A172 (cell line): Measurements from ENCODE around the gene HOXC10. TPM values are rescaled to one million over a fixed set of nuclear protein-coding genes. Genes with fewer than 3 reads are reported as not detected.
A peak's percentile ranks its signal among the peaks of the same experiment; 100 is the strongest.

Experiments used
- DNase-seq: peaks from one replicate; pipeline ENCODE4 v3.0.0-alpha.2; 2015; ENCODE audit warnings: low spot score
- total RNA-seq: library from RNA; depleted of rRNA; stranded (reverse); fragments of >200 nt; shearing (Covaris generic); gene quantifications from 2 replicates; pipeline ENCODE4 v1.2.3, GENCODE V29; 2014

The HOXC10 gene
- total RNA-seq, 1 experiment from 2014 or later: 4.4 TPM

DNA sequence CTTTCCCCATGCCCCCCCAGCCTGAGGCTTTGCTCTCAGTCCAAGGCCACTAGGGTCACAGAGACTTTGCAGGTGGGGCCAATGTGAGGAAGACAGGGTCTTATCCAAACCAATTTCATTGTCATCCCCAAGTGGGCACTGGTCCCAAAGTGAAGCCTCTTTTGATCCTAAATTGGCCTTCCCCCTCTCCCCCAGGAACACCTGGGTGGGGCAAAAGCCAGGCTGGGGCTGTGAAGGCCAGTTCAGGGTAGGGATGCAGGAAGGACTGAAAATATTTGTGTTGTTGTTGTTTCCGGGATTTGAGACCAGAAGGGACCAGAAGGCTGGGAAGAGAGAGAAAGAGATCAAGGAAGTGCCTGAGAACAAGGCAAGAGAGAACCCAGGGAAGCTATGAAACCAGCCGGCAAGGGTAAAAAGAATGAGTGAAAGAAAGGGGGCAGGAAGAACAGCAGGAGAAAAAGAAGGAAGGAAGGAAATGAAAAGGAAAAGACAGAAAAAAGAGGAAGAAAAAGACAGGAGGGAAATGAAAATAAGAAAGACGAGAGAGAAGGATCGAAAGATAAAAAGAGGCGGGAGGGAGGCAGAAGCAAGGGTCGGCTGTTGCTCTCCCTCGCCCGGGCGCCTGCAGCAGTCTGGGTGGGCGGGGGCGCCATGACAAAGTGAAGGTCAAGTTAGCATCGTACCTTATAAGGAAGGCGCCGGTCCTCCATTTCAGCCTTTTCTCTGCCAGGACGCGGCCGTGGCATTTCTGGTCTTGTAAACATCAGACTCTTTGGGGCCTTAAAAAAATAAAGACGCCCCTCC lies 19.5 kb upstream of the HOXC10 start:
- peak; percentile 40 for DNase-seq

DNA sequence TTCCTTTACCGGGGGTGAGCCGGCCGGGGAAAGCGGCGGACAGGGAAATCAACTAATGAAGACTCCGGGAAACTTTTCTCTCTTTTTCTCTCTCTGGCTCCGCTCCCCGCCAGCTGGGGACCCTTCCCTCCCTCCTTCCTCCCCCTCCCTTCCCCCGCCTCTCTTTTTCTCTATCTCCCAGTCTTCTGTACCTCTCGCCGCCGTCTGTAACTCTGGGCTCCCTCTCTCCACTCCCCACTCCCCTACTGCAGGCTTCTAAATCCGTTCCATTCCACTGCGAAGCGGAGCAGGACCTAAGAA lies 18.9 kb upstream of the HOXC10 start:
- DNase-seq: peak; percentile 26

DNA sequence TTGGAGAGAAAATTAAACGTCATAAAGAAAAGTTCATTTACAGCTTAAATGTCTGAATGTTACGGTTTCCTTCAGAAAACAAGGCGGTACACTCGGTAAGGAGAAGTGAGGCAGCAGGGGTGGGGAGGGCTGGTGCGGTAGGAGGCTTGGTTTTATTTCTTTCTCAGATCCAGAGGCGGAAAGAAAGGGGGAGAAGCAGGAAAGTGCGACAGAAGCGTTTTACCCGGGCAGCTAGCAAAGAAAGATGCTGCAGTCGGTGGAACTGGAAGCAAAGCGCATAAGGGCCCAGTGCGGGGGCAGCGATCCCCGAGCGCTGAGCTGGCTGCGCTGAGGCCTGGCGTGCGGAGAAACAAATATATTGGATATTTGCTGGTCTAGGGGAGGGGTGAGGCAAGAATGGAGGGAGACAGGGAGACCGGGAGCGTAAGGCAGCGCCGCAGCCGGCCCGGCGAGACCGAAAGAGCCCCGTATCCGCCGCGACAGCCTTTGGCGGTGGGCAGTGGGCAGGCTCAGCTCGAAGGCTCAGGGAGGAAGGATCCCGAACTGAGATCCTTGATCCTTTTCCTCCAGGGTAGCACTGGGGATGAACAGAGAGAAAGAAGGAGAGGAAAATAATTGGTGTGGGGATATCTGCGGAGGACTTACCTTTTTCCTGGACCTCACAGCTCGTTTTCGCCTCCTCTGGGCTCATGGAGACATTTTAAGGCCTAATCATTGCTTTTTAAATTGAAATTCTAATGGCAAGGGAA lies 18.4 kb upstream of the HOXC10 start:
- no peak for DNase-seq

DNA sequence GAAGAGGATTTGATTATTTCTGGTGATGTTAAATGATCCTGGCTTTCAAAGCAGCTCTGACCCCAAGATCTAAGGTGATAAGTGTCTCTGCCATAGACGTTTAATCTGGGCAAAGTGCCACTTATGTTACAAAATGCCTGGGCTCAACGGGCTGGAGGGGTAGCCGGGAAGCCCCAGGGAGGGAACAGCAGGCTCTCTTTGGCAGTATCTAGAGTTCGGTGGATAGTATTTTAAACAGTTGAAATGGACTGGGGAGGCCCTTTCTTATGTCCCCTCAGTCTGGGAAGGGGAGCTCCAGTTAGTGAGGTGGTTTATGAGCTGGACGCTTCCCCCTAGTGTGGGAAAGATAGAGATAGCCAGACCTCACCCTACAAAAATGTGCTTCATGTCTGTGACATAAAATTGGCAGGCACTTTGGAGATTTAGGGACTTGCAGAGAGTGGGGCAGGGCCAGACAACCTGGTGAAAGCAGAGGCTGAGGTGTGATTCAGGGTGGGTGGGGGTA lies 17.5 kb upstream of the HOXC10 start:
- DNase-seq: peak; percentile 69

DNA sequence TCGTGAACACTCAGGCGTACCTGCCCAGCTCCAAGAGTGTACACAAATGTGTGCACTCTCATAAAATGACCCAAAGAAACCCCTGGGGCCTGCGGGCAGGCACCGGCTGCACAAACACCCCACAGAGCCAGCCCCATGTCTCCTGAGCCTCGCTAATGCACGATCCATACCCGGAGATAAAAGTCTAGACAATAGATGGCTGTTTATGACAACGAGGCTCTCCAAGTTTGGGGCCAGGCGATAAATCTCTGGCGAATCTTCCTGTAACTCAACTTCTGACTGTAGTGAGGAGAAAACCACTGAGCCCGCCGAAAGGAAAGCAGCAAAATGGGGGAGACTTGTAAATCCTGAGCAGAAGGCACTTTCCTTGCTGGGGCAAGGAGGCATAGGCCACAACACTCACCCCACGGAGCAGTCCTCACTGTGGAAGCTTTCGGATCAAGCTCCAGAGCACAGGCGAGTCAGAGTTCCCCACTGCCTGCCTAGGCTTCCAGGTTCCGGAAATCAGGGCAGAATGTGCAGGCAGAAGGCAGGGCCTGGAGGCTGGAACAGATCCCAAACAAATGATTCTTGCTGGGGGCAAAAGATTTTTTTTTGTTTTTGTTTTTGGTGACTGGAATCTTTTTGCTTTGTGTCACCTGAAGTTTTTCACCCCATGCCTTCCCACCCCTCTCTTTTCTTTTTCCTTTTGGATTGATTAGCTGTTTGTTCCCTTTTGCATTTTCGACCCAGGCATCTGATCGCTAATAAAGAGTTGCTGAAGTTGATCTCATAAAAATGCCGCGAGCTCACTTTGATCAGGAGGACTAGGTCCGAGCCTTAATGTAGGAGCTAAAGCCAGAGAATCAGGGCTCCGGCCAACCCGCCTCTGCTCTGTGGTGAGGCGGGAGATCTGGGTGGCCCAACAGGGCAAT lies 16.5 kb upstream of the HOXC10 start:
- peak; percentile 25 for DNase-seq

DNA sequence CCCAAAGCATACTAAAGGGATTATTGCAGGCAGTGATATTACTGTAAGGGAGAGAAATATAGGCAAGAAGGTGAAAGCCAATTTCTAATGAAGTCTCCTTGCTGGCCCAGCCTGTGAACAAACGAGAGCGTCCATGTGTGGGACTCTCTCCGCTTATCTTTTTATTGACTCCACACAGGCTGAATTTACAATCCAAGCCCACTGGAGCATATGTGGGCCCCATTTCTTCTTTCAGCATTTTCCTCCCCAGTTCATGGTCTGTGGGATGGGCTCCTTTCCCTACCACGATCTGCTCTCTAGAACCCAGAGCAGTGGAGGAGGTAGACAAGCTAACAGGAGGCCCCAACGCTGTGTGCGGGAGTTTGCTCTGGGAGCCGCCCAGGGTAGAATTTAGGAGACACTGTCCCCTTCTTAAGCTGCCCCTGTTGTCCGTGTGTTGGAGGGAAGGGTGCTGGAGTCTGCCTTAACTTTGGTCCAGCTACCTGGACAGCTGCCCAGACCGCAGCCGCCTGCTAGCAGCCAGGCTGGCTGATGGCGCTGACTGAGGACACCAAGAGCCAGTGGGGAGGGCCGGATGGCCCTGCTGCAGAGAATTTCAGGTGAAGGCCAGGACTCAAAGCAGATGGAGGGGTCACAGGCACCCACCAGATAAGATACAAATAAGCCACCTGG lies 15.2 kb upstream of the HOXC10 start:
- no peak for DNase-seq

DNA sequence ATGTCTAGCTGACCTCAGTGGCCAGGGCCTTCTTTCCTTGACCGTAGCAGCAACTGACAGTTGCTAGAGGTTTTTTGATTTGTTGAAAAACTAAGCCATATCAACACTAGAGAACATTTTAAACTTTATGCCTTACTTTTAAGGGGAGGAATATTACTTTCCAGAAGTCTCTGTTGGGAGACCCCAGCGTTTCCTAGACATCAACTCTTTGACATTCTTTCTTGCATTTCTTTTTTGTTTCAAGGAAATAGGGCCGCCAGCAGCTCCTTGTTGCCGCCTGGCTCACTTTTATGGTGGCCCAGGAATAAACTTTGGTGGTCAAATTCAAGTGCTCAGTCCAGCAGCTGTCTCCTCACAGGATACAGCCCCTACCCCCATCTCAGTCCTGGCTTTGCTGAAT lies 14.5 kb upstream of the HOXC10 start:
- DNase-seq: no peak

DNA sequence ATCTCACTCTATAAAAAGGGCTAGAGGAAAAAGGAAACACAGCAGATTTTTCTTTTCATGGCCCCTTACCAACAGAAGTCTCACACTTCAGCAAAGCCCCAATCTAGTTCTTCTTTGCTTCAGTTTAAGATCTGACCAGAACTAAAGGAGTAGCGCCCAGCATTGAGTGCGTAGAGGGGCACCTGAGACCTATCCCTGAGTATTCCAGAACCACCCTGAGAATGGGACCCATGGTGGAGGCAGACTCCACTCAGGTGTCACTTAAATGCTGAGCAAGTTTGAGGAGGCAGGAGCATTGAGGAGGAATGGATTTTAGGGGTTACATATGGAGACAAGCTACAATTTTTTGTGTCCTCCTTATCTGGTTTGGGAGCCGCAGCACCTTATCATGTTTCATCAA lies 13.8 kb upstream of the HOXC10 start:
- no peak for DNase-seq

DNA sequence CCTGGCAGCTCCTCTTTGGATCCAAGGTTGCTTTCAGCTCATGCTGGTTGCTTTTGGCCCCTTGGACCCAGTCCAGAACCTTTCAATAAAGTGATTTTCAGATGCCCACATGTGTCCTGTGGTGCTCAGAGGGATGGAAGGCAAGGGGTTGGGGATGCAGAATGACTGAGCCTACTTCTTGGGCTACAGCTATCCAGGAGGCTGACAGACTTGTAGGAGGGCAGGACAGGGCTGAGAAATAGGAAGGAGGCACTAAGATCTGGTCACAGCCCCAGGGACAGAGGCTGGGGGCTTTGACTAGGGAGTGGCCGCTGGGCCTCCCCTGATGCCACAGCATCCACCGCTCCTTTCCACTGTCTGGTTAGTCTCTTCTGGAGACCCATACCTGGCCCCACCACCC lies 13.3 kb upstream of the HOXC10 start:
- DNase-seq: no peak

DNA sequence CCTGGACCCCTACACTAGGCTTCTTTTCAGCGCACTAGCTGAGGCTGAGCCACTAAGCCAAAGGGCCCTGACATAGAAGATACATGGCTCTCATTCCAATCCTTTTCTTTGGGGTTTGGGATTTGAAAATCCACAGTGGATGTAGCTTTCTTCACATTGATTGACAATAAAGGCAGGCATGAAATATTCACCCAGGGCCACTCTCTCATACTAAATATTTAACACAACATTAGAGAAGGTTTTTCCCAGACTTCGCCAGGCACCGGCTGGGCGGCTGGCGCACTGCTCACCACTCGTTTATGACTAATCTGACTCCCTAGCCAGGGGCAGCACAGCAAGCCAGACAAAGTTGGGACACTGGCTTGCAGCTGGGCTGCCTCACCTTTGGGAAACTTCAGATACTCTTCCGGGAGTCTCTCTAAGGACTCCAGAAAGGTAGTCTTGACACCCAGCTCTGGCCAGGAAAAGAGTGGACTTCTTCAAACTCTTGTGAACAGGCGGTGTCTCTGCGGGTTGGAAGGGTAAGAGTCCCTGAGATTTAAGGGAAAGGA lies 12.7 kb upstream of the HOXC10 start:
- peak; percentile 63 for DNase-seq

DNA sequence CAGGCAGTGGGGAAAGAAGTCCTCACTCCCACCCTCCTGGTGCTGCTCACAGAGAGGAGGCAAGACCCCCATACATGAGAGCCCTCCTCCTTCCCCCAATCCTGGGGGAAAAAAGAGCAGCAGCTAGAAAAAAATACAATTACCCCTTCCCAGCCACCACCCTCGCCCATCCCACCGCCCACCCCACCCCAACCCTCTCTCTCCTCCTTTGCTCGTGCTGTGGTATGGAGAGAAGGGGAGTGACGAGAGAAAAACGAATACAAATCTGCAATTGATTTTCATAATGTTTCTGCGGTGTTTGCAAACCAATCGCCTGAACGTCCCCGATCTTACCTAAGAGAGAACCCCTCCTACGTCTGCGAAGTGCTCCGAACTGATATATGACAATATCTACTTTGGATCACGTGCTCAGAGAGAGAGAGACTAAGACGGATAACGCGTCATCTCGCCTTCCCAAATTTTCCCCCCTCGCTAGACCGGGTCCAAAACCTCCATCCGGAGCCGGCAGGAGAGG lies 12.2 kb upstream of the HOXC10 start, which contains the start of gene HOXC11:
HOXC11 (plus strand) TSS at position 405 of the 514 bp plus-strand sequence. CDS start 116 bp downstream, outside the sequence.
- no peak for DNase-seq

DNA sequence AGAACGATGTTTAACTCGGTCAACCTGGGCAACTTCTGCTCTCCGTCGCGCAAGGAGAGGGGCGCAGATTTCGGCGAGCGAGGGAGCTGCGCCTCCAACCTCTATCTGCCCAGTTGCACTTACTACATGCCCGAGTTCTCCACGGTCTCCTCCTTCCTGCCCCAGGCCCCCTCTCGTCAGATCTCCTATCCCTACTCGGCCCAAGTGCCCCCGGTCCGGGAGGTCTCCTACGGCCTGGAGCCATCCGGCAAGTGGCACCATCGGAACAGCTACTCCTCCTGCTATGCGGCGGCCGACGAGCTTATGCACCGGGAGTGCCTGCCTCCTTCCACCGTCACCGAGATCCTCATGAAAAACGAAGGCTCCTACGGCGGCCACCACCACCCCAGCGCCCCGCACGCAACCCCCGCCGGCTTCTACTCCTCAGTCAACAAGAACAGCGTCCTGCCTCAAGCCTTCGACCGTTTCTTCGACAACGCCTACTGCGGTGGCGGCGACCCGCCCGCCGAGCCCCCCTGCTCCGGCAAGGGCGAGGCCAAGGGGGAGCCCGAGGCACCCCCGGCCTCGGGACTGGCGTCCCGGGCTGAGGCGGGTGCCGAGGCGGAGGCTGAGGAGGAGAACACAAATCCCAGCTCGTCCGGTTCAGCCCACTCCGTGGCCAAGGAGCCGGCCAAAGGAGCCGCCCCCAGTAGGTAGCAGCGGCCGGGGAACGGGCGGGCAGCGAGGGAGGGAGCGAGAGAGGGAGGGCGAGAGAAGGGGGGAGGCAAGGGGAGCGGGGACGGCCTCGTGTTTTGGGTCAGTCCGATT lies 11.5 kb upstream of the HOXC10 start:
- no peak for DNase-seq

DNA sequence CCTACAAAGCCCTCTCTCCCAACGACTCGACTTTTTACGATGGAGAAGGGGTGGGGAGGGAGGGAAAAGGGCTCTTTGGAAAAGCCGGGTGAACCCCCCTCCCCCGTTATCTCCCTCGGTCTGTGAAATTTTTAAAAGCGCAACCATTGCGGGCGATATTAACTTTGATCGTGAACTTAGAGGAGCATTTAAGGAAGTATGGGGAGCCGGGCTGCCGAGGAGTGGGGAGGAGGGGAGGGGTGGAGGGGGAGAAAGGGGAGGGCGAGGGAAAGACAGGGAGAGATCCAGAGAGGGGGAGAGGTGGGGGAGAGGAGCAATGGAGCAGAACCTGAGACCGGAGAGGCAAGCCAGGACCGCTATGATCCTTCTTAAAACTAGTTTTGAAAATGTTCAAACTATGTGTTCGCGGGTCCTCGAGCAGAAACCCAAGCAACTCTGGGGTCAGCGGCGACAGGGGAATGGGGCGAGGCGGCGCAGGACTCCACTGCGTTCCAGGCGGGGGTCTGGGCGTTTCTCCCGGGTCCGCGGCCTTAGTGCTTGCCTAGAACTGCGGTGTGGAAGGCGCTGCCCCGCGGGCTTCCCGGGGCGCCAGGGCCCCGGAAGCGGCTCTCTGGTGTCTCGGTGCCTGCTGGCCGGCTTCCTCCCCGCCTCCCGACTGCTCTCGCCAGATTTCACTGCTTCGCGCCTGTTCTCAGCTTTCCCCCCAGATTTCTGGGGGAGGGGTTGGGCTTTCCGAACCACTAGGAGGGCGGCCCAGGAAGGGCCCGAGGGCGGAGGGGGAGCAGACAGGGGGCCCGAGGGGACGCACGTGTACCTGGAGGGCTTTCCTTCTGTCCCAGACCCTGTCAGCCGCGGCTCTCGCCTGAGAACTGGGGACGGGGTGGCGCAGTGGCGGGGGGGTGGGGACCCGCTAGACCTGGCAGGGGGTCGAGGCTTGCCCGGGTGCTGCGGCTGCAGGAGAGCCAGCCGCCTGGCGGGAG lies 10.6 kb upstream of the HOXC10 start, which contains the start of gene HOTAIR:
HOTAIR (minus strand) TSS at position 871 of the 980 bp plus-strand sequence.
- peak; percentile 58 for DNase-seq

DNA sequence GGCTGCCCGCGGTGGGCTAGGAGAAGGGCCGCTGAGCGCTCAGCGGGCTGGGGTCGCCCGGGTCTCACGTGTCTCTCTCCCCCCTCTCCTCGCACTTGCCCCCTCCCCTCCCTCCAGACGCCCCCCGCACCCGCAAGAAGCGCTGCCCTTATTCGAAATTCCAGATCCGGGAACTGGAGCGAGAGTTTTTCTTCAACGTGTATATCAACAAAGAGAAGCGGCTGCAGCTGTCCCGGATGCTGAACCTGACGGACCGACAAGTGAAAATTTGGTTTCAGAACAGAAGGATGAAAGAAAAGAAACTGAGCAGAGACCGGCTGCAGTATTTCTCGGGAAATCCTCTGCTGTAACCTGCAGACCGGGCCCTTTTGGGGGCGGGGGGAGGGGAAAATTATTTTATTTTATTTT lies 9.9 kb upstream of the HOXC10 start:
- DNase-seq: peak; percentile 21

DNA sequence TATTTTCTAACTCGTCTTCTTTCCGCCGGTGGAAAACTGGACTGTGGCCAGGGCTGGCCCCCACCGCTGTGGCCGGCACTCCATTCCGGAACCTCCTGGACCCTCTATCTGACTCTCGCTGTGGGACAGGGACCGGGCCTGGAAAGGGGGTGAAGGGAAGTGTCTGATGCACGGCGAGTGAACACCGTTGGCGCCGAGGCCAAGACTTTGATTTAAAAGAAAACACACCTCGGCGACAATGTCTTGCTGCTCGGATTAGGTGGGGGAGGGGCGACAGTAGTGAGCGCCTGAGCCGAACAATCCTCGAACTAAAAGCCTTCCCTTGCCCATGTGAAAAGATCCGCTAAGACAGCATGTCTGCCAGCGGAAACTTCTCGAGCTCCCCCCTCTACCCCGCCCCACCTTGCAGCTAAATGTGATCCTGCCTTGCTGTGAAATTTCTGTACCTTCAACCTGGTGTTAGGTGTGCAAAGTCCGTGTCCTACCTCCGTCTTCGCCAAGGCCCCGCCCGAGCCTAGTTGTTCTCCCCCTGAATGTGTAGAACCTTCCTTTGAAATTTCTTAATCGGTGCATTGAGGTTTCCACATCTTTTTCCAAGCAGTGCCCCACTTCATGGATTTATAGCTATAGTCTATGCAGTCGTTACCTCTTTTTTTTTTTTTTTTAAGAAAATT lies 9.3 kb upstream of the HOXC10 start:
- no peak for DNase-seq

DNA sequence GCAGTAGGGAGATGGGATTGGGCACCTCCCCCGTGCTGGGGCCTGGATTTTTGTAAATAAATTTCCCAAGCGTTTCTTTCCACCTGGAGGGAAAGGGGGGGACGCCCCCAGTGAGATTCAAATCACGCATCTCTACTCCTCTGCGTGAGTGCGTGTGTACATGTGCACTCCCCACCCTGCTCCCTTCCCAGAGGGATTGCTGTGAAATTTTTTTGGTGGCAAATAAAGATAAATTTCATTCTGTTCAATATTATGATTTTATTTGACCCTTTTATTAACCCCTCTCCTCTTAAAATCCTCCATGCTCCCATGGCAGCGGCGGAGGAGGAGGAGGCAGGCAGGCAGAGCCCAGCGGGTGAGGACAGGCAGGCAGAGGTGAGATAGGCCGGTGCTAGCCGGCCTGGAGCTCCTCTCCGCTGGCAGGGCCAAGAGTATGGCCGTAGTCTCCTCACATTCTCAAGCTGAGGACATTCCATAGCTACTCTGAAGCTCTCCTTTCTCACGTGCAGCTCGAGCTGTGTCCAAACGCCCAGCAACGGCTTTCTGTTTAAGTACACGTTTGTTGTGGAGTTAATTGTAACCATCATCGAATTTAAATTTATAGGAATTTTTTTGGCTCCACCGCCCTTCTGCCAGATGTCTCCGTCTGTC lies 8.6 kb upstream of the HOXC10 start:
- no peak for DNase-seq

DNA sequence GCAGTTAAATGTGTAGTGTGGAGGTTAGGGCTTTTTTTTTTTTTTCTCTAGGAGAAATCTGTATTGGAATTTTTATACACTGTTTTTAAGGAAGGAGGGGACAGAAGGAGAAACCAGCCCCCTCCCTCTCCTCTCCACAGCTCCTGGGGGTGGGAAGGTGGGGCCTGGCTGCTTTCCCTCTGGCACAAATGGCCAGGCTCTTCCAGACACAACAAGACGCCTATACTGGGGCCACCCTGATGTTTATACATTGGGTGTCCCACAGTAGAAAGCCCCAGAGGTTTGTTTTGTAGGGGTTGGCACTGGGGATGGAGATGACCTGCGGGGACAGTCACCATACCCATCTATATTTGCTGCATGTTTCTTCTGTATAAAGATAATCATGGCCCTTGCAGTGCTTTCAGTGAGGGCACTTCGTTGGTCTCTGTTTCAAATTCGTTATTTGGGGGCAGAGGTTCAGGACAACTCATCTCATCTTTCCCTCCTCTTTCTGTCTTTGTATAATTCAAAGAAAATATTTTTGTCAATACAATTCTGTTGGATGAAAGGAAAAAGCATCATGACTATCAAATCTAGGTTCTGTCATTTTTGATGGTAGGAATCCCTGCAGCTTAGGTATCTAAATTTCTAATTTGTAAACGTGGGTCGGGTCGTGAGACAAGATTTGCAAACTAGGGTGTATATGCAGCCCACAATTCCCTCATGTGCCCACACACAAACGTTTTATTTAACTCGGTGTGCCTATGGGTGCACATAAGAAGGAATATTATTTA lies 7.9 kb upstream of the HOXC10 start:
- DNase-seq: no peak
